Head of caudate nucleus (tissue), 42 donors: ENCODE measurements around the gene MYO1D.
A peak's percentile ranks its signal among the peaks of the same experiment; 100 is the strongest.
"Not testable (repeated sequence)": the region's sequence is repeated elsewhere in the genome, so short reads cannot be mapped to it uniquely, and the experiment has no call there.

Source experiments
- DNase-seq, 42 donors: peaks; one replicate each; pipeline versions ENCODE4 v3.0.0 to v3.0.0-alpha.2; 2020 to 2021; ENCODE audit warnings: mixed read lengths in 7 of 42
- intact Hi-C: fragments of 100-400 bp; cut with DNase I; formaldehyde crosslinking; loops from one replicate; pipeline ENCODE4 v1.15.0; 2022

MYO1D gene

DNA sequence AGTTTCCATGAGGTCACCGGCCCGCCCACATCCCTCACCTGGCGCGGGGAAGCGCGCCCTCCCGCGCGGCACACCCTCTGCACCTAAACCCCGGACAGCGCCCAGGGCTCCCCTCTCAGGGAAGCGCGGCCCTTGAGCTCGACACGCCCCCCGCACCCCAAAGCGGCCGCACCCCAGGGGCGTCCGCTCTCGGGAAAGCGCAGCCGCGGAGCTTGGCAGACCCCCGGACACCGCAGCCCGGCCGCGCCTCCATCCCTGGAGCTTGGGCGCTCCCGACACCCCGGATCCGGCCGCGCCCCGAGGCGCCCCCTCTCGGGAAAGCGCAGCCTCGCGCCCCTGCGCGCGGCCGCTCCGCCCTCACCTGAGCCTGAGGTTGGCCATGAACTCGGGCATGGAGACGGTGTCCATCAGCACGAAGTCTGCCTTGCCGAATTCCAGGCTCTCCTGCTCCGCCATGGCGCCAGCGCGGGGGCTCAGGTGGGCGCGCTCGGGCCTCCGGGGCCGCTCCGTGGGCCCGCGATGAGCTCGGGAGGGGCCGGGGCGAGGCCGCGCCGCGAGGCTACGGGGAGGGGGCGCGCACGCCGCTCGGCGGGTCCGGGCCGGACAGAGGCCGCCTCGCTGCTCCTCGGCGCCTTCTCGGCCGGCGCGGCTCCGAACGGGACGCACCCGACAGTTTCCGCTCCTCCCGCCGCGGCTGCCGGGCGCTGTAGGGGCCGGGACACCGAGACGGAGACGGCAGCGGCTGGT, at the start of gene MYO1D:
TSS of gene MYO1D (minus strand) at position 708 of the 747 bp plus-strand sequence. CDS start at position 456, 252 bp downstream.
- peak in 40 of 42 donors; percentile 16 to 79 (median 62) for DNase-seq
- intact Hi-C loops = loop anchor here (2.0 kb wide), 2 partner anchors 92 to 390 kb away; partner anchors contain the start of gene CDK5R1

DNA sequence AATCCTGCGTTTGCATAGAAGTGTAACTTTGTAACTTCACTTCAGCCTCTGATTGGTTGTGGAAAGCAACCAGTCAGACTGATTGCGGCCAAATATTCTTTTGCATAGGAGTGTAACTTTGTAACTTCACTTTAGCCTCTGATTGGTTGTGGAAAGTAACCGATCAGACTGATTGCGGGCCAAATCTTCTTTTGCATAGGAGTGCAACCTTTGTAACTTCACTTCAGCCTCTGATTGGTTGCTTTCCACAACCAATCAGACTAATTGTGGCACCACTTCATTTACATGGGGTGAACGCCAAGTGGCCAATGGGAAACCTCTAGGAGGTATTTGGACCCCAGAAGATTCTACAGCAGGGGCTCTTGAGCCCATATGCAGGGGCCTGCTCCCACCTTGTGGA, 49.3 kb upstream of the MYO1D start:
- DNase-seq = peak in 1 of 42 donors; percentile 37
- intact Hi-C loops = no loop called here

DNA sequence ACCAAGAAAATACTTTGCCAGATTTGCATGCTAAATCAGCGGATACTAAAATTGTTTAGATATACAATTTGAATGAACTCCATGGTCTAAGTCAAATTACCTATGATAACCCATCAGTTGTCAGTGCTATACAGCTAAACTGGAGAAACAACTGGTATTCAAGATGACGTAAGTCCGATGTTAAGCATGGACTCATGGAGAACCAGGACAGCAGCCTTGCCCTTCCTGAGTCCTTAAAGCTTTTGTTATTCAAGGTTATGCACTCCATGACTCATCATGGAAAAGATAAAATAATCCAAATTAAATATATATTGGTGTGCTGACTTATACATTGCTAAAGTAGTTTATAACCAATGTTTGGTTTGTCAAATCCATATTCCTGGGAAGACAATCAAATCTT, 47.0 kb upstream of the MYO1D start:
- intact Hi-C loops = not testable (repeated sequence)
- peak in 1 of 42 donors; percentile 22 for DNase-seq

DNA sequence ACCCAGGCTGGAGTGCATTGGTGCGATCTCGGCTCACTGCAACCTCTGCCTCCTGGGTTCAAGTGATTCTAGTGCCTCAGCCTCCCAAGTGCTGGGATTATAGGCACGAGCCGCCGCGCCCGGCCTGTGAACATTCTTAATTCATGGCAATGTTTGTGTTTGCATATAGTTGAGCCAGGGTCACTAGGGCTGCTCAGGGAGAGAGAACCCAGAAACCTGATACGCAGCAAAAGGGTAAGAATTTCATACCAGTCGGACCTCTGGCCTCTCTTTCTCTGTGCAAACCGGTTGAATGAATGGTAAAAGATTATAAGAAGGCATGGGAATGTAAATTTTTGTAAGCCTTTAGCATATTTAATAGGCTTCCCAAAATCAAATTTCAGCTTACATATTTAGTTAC, 44.1 kb upstream of the MYO1D start:
- no peak for DNase-seq
- intact Hi-C loops = no loop called here

DNA sequence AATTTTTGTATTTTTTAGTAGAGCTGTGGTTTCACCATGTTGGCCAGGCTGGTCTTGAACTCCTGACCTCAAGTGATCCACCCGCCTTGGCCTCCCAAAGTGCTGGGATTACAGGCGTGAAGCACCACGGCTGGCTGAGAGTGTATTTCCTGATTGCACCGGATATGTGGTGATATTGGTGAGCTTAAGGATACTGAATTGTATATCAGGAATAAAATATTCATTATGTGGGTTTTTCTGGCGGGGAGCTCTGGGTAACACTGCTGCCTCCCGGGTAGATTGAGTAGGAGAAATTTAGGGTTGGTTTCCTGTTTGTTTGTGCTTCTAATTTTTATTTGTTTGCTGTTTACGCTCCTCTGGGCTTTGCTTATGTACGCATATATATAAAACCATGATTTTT, 43.4 kb upstream of the MYO1D start:
- intact Hi-C loops = no loop called here
- DNase-seq = no peak

DNA sequence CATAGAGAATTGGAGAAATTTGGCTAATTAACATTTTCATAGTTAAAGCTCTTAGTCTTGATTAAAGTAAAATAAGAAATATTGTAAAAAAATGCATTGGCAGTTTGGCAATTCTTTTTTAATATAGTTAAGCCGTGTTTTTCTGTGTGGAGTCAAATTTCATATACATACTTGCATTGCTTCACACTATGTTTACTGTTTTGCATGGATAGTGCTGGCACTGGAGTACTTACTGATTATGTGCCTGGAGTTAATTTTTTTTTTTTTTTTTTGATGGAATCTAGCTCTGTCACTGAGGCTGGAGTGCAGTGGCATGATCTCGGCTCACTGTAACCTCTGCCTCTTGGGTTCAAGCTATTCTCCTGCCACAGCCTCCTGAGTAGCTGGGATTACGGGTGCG, 43.0 kb upstream of the MYO1D start:
- intact Hi-C loops, DNase-seq: not testable (repeated sequence)

DNA sequence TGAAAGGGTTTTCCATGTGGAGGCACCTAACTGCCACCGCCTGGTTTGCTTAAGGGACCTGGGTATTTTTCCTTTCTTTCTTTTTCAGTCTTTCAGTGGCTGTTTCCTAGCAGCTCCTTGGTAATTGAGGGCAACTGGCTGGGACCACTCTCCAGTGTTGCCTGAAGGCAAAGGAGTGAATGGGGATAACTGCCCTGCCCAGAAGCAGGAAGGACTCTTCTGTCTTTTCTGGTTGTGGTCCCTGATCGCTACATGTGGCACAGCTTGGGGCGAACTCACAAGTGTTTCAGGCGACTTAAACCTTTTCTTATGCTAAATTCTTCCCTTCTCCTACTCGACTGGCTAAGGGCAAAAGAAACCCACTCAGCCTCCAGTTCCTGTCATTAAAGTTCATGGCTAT, 40.9 kb upstream of the MYO1D start:
- intact Hi-C loops = no loop called here
- no peak for DNase-seq

DNA sequence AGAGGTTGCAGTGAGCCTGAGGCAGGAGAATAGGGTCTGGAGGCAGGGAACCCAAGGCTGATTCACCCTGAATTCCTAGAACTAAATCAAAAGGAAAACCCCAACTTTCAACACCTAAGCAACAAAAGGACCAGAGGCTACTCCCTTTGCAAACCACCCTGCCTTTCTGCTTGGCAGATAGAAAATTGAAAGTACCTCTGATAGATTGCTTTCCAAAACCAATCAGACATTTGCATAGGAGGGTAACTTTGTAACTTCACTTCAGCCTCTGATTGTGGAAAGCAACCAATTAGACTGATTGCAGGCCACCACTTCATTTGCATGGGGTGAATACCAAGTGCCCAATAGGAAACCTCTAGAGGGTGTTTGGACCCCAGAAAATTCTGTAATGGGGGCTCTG, 40.2 kb upstream of the MYO1D start:
- intact Hi-C loops = no loop called here
- no peak for DNase-seq

DNA sequence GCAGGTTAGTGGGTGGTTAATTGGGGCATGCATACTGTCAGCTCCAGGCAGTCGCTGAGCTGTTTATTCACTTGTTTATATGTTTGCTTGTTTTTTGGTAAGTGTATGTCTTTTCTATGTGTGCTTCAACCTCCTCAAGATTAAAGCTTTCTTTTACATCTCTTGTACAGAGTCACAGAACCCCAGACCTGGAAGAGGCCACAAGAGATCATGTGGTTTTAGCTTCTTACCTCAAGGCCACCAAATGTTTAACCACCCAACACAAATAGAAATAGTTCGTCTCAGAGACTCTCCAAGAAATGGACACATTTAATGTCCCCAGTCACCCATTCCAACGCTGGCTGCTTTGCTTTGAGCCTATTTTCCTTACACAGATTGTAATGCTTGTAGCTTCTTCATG, 39.2 kb upstream of the MYO1D start:
- intact Hi-C loops = no loop called here
- no peak for DNase-seq

DNA sequence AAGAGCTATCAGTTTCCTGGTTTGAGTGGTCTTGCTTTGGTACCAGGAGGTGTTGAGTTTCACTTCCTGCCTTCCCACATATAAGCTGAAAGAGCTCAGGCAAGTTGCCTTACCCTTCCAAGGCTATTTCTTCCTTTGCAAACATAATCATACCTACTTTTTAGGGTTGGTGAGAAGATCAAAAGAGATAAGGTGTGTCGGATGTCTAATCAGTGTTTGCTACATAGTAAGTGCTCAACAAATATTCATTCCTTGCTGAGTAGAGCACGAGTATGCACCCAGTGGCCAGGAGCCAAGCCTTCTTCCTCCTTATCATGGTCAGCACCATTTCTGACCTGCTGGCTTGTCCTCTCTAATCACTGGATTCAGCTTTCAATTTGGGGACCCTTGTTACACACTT, 38.3 kb upstream of the MYO1D start:
- no peak for DNase-seq
- intact Hi-C loops = no loop called here

DNA sequence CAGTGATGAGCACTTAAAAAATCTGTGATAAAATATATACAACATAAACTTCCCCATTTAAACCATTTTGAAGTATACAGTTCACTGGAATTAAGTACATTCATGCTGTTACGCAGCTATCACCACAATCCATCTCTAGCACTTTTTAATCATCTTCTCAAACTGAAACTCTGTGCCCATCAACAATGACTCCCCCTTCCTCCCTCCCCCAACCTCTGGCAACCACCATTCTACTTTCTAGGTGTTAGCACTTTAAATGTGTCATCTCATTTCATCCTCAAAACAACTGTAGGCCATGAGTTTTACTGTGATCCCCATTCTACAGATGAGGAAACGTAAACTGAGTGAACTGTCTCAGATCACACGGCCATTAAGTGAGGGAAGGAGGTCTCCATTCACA, 37.3 kb upstream of the MYO1D start:
- intact Hi-C loops = no loop called here
- no peak for DNase-seq

DNA sequence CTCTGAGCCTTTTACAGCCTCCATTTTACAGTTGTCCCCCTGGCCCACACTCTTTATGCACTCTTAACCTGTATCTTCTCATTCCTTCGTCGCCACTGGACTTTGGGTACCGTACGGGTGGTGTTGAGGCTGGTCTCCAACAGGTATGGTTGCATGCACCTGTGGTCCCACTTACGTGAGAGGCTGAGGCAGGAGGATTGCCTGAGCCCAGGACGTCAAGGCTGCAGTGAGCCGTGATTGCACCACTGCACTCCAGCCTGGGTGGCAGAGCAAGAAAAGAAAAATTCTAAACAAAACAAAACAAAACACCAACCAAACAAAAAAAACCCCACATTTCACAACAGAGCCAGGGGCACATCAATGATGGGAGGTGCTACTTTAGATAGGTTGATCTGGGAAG, 36.7 kb upstream of the MYO1D start:
- intact Hi-C loops = no loop called here
- DNase-seq = no peak

DNA sequence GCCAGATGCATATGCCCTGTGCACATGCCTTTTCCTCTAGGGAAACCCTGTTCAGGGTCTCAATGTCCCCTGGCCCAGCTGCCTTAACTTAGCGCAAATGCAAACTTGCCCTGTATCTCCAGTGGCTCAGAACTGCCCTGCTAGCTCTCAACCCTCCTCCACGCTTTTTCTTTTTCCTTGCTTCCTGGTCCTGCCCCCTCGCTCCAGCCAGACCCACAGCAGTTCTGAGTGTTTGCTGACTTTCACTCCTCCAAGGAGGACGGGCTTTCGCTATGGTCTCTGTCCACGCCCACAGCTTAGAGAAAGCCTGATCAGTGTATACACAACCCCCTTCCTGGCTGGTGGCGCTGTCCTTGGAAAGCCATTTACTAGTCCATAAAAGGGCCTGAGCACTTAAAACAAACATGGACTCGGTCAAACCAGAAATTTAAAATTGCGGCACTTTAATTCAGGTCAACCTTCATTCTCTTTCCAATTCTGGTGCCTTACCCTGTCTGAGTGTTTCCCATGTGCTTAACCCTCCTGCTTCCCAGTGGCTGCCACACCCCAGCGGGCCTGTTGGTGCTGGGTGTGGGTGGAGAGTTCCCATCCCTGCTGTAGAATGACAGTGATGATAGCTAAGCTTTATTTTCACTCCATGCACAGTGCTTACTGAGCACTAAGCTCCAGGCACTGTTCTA, 35.4 kb upstream of the MYO1D start:
- intact Hi-C loops = no loop called here
- DNase-seq = peak in 31 of 42 donors; percentile 29 to 82 (median 60)

DNA sequence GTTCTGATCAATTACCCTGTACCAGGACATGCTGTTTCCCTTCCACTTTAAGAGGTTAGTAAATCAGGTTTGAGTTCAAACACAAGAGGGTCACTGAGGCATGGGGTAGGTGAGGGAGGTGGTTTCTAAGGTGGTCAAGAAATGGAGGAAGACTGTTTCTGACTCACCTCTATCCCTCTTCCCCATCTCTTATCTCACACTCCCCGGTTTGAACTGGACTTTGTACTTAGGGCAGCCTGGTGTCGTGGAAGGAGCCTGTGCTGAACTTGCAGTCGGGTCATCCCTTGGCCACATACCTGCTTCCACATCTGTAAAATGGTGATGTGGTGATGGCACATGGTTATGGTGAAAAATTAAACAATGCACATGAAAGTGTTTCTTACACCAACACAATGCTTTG, 33.8 kb upstream of the MYO1D start:
- intact Hi-C loops = no loop called here

DNA sequence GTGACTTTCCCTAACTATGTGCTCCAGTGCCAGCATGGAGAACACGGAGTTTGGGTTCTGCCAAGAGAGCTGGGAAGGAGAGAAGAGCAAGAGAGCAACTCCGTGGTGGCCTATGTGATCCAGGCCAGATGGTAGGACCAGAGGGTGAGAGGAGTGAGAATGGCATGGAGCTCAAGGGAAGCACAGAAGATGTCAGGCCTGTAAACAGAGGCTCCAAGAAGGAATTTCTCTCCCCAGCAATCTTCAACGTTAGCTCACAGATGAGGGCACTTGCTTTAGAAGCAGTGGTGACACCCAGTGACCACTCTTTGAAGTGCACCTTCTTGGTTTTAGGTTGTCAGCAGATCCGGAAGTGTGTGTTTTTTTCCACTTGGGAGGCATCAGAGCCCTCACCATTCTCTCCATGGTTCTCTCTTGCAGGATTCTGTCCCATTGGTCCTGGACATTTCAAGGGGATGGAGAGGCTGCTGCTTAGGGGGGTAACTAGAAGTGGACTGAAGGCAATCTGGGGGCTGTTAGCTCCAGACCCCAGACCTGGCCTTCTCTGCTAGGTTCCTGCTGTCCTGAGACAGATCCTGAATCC, 33.0 kb upstream of the MYO1D start:
- intact Hi-C loops = loop anchor here (10.0 kb wide), 1 partner anchor 125 kb away; no protein-coding TSS in a partner anchor
- DNase-seq = peak in 41 of 42 donors; percentile 19 to 92 (median 78)

More for the DNA sequence above, 33.8 kb upstream of the MYO1D start:
- DNase-seq = no peak

DNA sequence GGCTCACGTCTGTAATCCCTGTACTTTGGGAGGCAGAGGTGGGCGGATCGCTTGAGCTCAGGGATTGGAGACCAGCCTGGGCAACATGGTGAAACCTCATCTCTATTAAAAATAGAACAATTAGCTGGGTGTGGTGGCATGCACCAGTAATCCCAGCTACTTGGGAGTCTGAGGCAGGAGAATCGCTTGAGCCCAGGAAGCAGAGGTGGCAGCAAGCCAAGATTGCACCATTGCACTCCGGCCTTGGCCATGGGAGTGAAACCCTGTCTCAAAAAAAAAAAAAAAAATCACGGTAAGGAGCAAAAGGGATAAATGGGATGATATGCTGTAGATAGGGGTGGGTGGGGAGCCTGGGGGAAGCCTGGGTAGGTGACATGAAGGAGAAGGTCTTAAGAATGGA, 30.7 kb upstream of the MYO1D start:
- no peak for DNase-seq
- intact Hi-C loops = loop anchor here (10.0 kb wide), 1 partner anchor 123 kb away; no protein-coding TSS in a partner anchor

DNA sequence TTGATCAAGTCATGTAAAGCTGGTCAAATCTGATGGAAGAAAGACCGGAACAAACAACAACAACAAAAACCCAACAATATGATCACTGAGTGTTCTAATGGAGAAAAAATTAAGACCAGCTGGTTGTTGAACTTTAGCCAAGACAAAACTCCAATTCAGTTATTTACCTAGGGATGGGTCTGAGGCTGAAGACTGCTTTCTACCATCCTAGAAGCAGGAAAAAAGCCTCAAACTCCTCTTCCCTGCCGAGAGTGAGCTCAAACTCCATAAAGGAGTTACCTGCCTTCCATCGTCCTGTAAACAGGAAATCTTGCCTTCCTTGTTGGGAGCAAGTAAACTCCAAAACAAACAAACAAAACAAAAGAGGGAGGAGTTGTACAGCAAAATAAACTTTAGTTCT, 28.0 kb upstream of the MYO1D start:
- intact Hi-C loops = loop anchor here (10.0 kb wide), 1 partner anchor 120 kb away; no protein-coding TSS in a partner anchor

DNA sequence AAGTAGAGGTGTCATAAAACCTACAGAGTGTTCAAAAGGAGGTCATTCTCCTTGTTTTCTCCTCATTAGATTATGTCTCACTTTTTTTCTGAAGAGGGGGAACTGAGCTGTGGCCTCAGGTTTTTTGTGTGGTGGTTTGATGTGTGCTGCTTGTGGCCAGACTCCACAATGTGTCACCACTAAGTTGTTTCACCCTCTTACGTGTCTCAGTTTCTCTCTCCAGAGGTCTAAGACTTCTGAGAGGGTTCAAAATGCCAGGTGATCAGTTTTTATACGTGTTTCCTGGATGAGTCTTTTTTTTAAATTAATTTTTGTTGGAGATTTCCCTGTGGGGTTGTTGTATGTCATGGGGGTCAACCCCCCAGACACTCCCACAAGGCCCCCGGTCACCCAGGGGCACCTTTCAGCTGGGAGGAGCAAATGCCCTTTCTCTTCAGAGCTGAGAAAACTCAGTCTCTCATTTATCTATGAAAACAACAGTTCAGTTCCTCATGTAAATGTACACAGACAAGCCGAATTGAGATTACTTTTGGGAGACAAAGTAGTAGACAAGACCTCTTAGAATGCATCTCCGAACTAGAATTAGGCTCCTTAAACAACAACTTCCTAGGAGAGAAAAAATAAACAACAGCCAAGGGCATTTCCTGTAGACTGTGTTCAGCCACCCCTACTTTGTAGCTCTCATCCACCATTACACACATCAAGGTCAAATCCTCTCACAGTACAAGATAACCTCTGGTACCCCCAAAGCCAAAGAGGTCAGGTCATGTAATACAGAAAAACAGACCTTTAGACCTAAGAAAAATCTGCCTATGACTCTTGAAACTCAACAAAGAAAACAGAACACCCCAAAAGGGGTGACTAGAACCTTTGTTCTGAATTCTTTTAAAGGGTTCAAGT, 27.1 kb upstream of the MYO1D start:
- intact Hi-C loops = loop anchor here (10.0 kb wide), 1 partner anchor 119 kb away; no protein-coding TSS in a partner anchor

More for the DNA sequence above, 28.0 kb upstream of the MYO1D start:
- DNase-seq = no peak

DNA sequence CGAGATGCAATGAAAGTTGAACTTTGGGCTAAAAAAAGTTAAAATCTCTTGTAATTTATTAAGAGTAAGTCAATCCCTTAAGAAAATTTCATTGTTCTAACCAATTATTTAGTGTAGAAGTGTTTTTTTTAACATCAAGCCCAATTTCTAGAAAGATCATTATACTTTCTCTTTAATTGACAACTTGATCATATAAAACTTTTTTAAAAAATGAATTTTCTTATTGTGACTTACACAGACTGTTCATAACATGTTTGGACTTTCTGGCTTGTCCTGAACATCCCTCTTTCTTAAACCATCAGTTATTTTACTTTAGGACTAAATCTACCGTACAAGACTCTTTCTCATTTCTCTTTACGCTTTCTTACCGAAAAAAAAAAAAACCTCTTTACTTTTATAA, 24.8 kb upstream of the MYO1D start:
- intact Hi-C loops = loop anchor here (10.0 kb wide), 1 partner anchor 117 kb away; no protein-coding TSS in a partner anchor
- DNase-seq = no peak

More for the DNA sequence above, 27.1 kb upstream of the MYO1D start:
- no peak for DNase-seq
